Hematopoietic multipotent progenitor cell treated with erythropoietin and hydrocortisone succinate and interleukin-3 and kit ligand, for 17 days (in vitro differentiated cells): Measurements from ENCODE around the gene DUS1L.
A peak's percentile ranks its signal among the peaks of the same experiment; 100 is the strongest.

Source experiments
- DNase-seq: peaks from one replicate; pipeline ENCODE4 v3.0.0-alpha.2; 2015; ENCODE audit warnings: low spot score

The DUS1L gene

GRCh38 chr17:82023447-82024241, 42.0 kb downstream of the DUS1L start:
- no peak for DNase-seq

GRCh38 chr17:82022981-82023446, 42.6 kb downstream of the DUS1L start, which contains the start of gene LRRC45:
Gene LRRC45 (plus strand): TSS chr17:82023305. CDS start chr17:82023644, 339 bp downstream.
- peak; percentile 96 for DNase-seq

- no peak for DNase-seq
These were observed 43.2 kb downstream of the DUS1L start, which contains the start of gene CENPX for GRCh38 chr17:82022310-82022980. Gene CENPX (minus strand): TSS chr17:82022878. CDS start chr17:82022861, 17 bp downstream.

- peak; percentile 21 for DNase-seq
These were observed 43.7 kb downstream of the DUS1L start for GRCh38 chr17:82021900-82022309.

GRCh38 chr17:82021107-82021899, 44.3 kb downstream of the DUS1L start:
- DNase-seq: peak; percentile 44

GRCh38 chr17:82020572-82021106, 45.0 kb downstream of the DUS1L start:
- DNase-seq: no peak

- peak; percentile 60 for DNase-seq
These were observed 45.7 kb downstream of the DUS1L start for GRCh38 chr17:82019690-82020571.

GRCh38 chr17:82018989-82019689, 46.5 kb downstream of the DUS1L start:
- no peak for DNase-seq

- no peak for DNase-seq
These were observed 47.2 kb downstream of the DUS1L start for GRCh38 chr17:82018152-82018988.

GRCh38 chr17:82017612-82018151, 47.9 kb downstream of the DUS1L start:
- DNase-seq: no peak

- no peak for DNase-seq
These were observed 48.6 kb downstream of the DUS1L start for GRCh38 chr17:82016875-82017459.

GRCh38 chr17:82016061-82016874, 49.3 kb downstream of the DUS1L start:
- no peak for DNase-seq

GRCh38 chr17:82015311-82015971, 50.2 kb downstream of the DUS1L start:
- no peak for DNase-seq

GRCh38 chr17:82014971-82015310, 50.7 kb downstream of the DUS1L start:
- no peak for DNase-seq

GRCh38 chr17:82014432-82014831, 51.2 kb downstream of the DUS1L start:
- DNase-seq: no peak

- no peak for DNase-seq
These were observed 51.8 kb downstream of the DUS1L start for GRCh38 chr17:82013772-82014321.

GRCh38 chr17:82013341-82013740, 52.3 kb downstream of the DUS1L start:
- no peak for DNase-seq
